Lung (tissue), 12 donors: Measurements from ENCODE around the gene SHISA8. TPM values are rescaled to one million over a fixed set of nuclear protein-coding genes. Genes with fewer than 3 reads are reported as not detected.

Source experiments
- ATAC-seq: fragments of 200-7000 bp; cut with Tn5 transposase; one replicate; pipeline ENCODE4 v1.9.1; 2020; ENCODE audit warnings: moderate number of reproducible peaks; ENCODE audit not compliant: insufficient read depth, low FRiP score
- DNase-seq, 3 donors: peaks; one replicate each; pipeline ENCODE4 v3.0.0-alpha.2; 2013 to 2017
- H3K27ac ChIP-seq, 2 donors: one replicate each; pipeline ENCODE4 v1.5.1; 2013; ENCODE audit warnings: mild to moderate bottlenecking in 2 of 2, moderate library complexity in 2 of 2, control low read depth in 1 of 2, inconsistent platforms in 1 of 2, low read depth in 1 of 2, low read length in 1 of 2
- H3K27me3 ChIP-seq, 3 donors: one replicate each; pipeline ENCODE4 v1.5.1; 2013; ENCODE audit warnings: low read length in 2 of 3; ENCODE audit not compliant: control insufficient read depth in 3 of 3, insufficient read depth in 3 of 3
- H3K36me3 ChIP-seq, 4 donors: one replicate each; pipeline ENCODE4 v1.5.1; 2013; ENCODE audit warnings: low read length in 4 of 4, mild to moderate bottlenecking in 1 of 4, moderate library complexity in 1 of 4; ENCODE audit not compliant: control insufficient read depth in 4 of 4, insufficient read depth in 4 of 4
- H3K4me1 ChIP-seq, 5 donors: one replicate each; pipeline ENCODE4 v1.5.1; 2013; ENCODE audit warnings: low read length in 5 of 5, mild to moderate bottlenecking in 2 of 5, moderate library complexity in 1 of 5; ENCODE audit not compliant: control insufficient read depth in 5 of 5, insufficient read depth in 5 of 5
- H3K4me3 ChIP-seq: one replicate; pipeline ENCODE4 v1.5.1; 2013; ENCODE audit warnings: mild to moderate bottlenecking, control low read depth, moderate library complexity
- H3K9ac ChIP-seq, 2 donors: one replicate each; pipeline ENCODE4 v1.5.1; 2013; ENCODE audit warnings: low read length in 2 of 2, control low read depth in 1 of 2; ENCODE audit not compliant: insufficient read depth in 1 of 2
- H3K9me3 ChIP-seq, 4 donors: one replicate each; pipeline ENCODE4 v1.5.1; 2013; ENCODE audit warnings: low read length in 3 of 4, mild to moderate bottlenecking in 1 of 4, moderate library complexity in 1 of 4; ENCODE audit not compliant: control insufficient read depth in 4 of 4, insufficient read depth in 3 of 4
- whole genome bisulfite sequencing, 2 donors: extraction: QIAGEN DNeasy Blood & Tissue Kit; methylation state at CpG; one replicate each; pipeline ENCODE4 v1.1.7; 2013; 5-methylcytosine and 5-hydroxymethylcytosine counted together
- polyA plus RNA-seq, 2 donors: library from polyadenylated mRNA; stranded (reverse); fragments of 200-250 nt; gene quantifications; one replicate each; pipeline ENCODE4 v1.2.1, GENCODE V29; 2013
- total RNA-seq, 2 donors: library from RNA; depleted of rRNA in 1 of 2; stranded (reverse); fragments of >200 nt in 1 of 2; gene quantifications; one replicate each; pipeline ENCODE4 v1.2.1, GENCODE V29; 2014 to 2021
- TF ChIP-seq, protein P1 (sequence below): IDR thresholded peaks from 2 replicates; pipeline ENCODE4 v1.5.1; 2012; ENCODE audit warnings: mild to moderate bottlenecking; ENCODE audit errors: control extremely low read depth, extremely low read depth
- donor health status: control.
- donor health status: control.
- donor health status: Bipolar disorder and iron deficiency.
- donor health status: healthy.
- donor health status: DM: yes; HTN: yes; CAD: no.

The SHISA8 gene
- total and polyA plus RNA-seq, 4 donors: 0.02 to 0.34 TPM; not detected in 2

DNA sequence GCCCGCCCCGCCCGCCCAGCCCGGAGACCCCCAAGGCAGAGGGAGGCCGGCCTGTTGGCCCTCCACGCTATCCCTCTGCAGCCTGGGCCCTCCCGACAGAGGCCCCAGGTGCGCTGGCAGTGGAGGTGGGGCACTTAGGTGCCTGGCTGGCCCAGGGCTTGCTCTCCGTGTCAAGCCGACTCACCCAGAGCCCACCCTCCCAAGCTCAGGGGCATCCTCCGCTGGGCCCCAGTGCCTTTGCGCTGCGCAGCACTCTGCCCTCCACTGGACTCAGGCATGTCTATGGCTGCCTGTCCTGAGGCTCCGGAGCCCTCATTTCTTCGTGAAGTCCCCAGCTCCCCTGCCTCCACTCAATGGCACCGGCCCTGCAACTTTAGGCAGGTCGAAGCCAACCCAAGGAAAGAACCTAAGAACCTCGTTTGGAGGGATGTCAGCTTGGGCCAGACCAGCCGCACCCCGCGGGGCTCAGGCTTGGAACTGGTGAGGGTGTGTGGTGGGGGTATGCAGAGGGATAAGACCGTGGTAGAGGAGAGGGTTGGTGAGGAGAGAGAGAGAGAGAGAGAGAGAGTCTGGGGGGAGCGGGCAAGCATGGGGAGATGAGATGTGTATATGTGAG is 43.2 kb upstream of the SHISA8 start:
- Histone ChIP-seq H3K4me1 (peaks cover 0 to 7% (median 0%) of the 10 kb centered on the region in 5 donors), H3K36me3 (no peaks in the 10 kb centered on the region), H3K9ac (no peak overlapping the region), H3K4me3 (no peak overlapping the region), H3K27me3 (no peaks in the 10 kb centered on the region), H3K27ac (no peak overlapping the region), H3K9me3 (no peaks in the 10 kb centered on the region)
- ATAC-seq (no peak), DNase-seq (no peak)
- TF ChIP-seq, protein P1, sequence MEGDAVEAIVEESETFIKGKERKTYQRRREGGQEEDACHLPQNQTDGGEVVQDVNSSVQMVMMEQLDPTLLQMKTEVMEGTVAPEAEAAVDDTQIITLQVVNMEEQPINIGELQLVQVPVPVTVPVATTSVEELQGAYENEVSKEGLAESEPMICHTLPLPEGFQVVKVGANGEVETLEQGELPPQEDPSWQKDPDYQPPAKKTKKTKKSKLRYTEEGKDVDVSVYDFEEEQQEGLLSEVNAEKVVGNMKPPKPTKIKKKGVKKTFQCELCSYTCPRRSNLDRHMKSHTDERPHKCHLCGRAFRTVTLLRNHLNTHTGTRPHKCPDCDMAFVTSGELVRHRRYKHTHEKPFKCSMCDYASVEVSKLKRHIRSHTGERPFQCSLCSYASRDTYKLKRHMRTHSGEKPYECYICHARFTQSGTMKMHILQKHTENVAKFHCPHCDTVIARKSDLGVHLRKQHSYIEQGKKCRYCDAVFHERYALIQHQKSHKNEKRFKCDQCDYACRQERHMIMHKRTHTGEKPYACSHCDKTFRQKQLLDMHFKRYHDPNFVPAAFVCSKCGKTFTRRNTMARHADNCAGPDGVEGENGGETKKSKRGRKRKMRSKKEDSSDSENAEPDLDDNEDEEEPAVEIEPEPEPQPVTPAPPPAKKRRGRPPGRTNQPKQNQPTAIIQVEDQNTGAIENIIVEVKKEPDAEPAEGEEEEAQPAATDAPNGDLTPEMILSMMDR: no peak
- WGBS, 2 donors: 49 to 52% methylated on average over 19 to 23 of the region's 23 CpGs

DNA sequence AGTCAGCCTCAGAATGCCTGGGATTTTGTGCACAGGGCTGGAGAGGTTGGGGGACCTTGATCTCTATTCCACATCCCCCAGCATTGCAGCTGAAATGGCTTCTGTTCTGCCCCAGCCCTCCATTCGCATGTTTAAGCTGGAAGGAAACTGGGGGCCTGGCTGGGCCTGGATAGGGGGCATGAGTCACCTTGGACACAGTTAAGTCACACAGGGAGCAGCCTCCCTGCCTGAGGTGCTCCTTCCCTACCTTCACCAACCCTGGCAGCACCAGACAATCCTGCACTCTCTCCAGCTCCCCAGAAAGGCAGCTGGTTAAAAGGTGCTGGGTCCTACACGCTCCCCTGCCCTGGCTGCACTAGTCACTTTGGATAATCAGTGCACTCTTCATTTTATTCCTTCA is 37.8 kb upstream of the SHISA8 start:
- H3K9ac ChIP-seq: no peak overlapping the region
- WGBS, 2 donors: 91 to 97% methylated on average over 2 of the region's 2 CpGs
- no peak for DNase-seq
- ATAC-seq: no peak
- H3K27me3 ChIP-seq: no peaks in the 10 kb centered on the region
- no peaks in the 10 kb centered on the region for H3K36me3 ChIP-seq
- no peaks in the 10 kb centered on the region for H3K4me1 ChIP-seq
- TF ChIP-seq, protein P1: no peak
- no peak overlapping the region for H3K4me3 ChIP-seq
- no peak overlapping the region for H3K27ac ChIP-seq
- H3K9me3 ChIP-seq: no peaks in the 10 kb centered on the region

DNA sequence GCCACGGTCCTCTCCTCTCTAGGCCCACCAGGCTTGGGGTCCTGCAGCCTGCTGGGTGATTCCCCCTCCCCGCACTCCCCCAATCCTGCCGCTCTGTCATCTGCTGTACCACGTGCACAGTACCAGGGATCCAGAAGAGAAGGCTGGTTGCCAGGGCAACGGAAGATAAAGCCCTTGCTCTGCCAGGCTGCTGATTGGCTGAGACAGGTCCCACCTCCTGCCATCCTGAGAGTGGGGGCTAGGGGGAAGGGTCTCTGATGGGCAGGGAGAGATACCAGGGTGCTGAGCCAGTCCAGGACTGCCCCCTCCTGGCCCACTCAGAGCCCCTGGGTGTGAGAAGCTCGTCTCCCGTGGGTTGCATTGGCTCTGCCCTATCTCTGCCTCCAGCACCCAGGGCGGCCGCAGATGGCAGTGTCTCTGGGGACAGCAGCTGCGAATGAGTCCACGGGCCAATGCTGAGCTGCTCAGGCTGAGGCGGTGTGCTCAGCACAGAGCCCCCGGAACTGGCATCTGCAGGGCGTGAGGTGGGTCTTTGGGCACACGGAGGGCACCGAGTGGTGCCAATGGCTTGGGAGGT is 37.1 kb upstream of the SHISA8 start, which contains the start of gene SMIM45:
Gene SMIM45 (plus strand): TSS at position 253 of the 577 bp plus-strand sequence.
- Histone ChIP-seq H3K36me3 (no peaks in the 10 kb centered on the region), H3K9ac (no peak within 1 kb of the TSS), H3K27ac (no peak within 1 kb of the TSS), H3K27me3 (no peaks in the 10 kb centered on the region), H3K4me3 (no peak within 1 kb of the TSS), H3K4me1 (no peaks in the 10 kb centered on the region), H3K9me3 (no peaks in the 10 kb centered on the region)
- ATAC-seq (no peak), DNase-seq (peak in 1 of 3 donors; percentile 45)
- TF ChIP-seq, protein P1: no peak
- WGBS, 2 donors: 73 to 81% methylated on average over 16 of the region's 16 CpGs
